SK-N-SH (cell line): ENCODE data around the gene BRD4.

Experiments used
- CTCF ChIP-seq: fragments of 200-600 bp; sonication (generic); IDR thresholded peaks from 2 replicates; pipeline ENCODE4 v1.6.1; 2017; ENCODE audit warnings: antibody characterized with exemption, mild to moderate bottlenecking, moderate library complexity
- FOXJ3 ChIP-seq: sonication (generic); formaldehyde crosslinking; IDR thresholded peaks from 2 replicates; pipeline ENCODE4 v1.5.1; 2020; ENCODE audit warnings: mild to moderate bottlenecking, missing genetic modification reagents
- GATA2 ChIP-seq: sonication (generic); formaldehyde crosslinking; IDR thresholded peaks from 2 replicates; pipeline ENCODE4 v1.5.0; 2020; ENCODE audit warnings: mild to moderate bottlenecking, missing genetic modification reagents
- MXI1 ChIP-seq: IDR thresholded peaks from 2 replicates; pipeline ENCODE4 v1.6.1; 2012; ENCODE audit warnings: mild to moderate bottlenecking, low read depth, low read length, improper control_type of control experiment
- RAD21 ChIP-seq: IDR thresholded peaks from 2 replicates; pipeline ENCODE4 v1.6.1; 2012; ENCODE audit warnings: mild to moderate bottlenecking, low read length
- YY1 ChIP-seq: IDR thresholded peaks from 2 replicates; pipeline ENCODE4 v1.4.0; 2012; ENCODE audit warnings: low read depth, mild to moderate bottlenecking

GRCh38 chr19:15285896-15286591 lies 46.3 kb downstream of the BRD4 start:
- no peak for TF ChIP-seq YY1
- TF ChIP-seq FOXJ3, result no peak
- no peak for TF ChIP-seq GATA2 (CRISPR knock-in tag)
- no peak for TF ChIP-seq RAD21
- no peak for TF ChIP-seq MXI1
- TF ChIP-seq CTCF, result no peak
